ENCODE results near the gene GCNT4. TPM values are rescaled to one million over a fixed set of nuclear protein-coding genes. Genes with fewer than 3 reads are reported as not detected.

Gene GCNT4
- total and polyA plus RNA-seq, 2 experiments from 2014 or later = 0.18 to 0.23 TPM

DNA sequence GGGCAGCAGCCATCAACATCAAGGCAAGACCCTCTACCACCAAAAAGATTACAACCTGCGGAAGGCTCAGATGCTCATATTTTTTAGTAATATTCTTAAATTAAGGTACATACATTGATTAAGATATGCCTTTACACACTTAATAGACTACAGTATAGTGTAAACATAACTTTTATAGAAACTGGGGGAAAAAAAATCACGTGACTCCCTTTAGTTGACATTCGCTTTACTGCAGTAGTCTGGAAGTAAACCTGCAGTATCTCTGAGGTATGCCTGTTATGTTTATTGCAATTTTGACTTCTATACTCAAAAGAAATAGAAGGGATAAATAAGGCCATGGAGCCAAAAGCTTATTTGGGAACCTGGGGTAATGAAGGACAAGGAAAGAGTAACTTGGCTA lies 15.1 kb upstream of the GCNT4 start:
- H3K4me1 ChIP-seq (ENCODE audit: low read depth) = no peaks in the 10 kb centered on the region
- H3K27me3 ChIP-seq = no peaks in the 10 kb centered on the region
- DNase-seq (ENCODE audit: low read depth in 1 of 2, low spot score in 1 of 2) = no peak
- H3K9me3 ChIP-seq (ENCODE audit: low read depth) = no peaks in the 10 kb centered on the region
- H3K4me3 ChIP-seq = no peak overlapping the region
- H3K36me3 ChIP-seq = no peaks in the 10 kb centered on the region
- H3K27ac ChIP-seq = no peak overlapping the region
- TF ChIP-seq, protein P1, sequence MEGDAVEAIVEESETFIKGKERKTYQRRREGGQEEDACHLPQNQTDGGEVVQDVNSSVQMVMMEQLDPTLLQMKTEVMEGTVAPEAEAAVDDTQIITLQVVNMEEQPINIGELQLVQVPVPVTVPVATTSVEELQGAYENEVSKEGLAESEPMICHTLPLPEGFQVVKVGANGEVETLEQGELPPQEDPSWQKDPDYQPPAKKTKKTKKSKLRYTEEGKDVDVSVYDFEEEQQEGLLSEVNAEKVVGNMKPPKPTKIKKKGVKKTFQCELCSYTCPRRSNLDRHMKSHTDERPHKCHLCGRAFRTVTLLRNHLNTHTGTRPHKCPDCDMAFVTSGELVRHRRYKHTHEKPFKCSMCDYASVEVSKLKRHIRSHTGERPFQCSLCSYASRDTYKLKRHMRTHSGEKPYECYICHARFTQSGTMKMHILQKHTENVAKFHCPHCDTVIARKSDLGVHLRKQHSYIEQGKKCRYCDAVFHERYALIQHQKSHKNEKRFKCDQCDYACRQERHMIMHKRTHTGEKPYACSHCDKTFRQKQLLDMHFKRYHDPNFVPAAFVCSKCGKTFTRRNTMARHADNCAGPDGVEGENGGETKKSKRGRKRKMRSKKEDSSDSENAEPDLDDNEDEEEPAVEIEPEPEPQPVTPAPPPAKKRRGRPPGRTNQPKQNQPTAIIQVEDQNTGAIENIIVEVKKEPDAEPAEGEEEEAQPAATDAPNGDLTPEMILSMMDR (IDR thresholded peaks at IDR 0.05; ENCODE audit: low read depth, low read length) = no peak

DNA sequence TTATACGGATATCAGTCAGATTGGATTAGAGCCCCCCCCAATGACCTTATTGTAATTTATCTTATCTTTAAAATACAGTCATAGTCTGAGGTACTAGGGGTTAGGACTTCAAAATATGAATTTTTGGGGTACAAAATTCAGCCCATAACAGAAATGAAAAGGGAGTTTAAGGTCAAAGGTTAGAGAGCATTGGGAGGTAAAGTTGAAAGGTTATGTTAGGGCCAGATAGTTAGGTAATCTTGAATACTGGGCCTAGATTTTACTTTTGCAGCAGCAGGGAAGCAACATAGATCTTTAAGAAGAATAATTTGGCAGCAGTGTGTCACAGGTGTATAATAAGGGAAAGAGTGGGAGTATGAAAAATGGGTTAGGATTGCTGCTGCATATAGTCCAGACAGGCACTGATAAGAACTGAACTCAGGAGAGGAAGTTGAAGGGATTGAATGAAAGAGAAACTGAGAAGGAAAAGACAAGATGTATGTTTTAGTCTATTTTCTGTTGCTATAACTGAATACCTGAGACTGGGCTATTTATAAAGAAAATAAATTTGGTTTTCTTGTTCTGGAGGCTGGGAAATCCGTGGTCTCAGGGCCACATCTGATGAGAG lies 10.7 kb upstream of the GCNT4 start:
- Histone ChIP-seq H3K27me3 (peaks cover 6% of the 10 kb centered on the region), H3K36me3 (no peaks in the 10 kb centered on the region), H3K9me3 (ENCODE audit: low read depth) (no peaks in the 10 kb centered on the region), H3K27ac (no peak overlapping the region), H3K4me1 (ENCODE audit: low read depth) (no peaks in the 10 kb centered on the region), H3K4me3 (no peak overlapping the region)
- no peak for DNase-seq (ENCODE audit: low read depth in 1 of 2, low spot score in 1 of 2)
- TF ChIP-seq, protein P1 (IDR thresholded peaks at IDR 0.05; ENCODE audit: low read depth, low read length) = no peak

DNA sequence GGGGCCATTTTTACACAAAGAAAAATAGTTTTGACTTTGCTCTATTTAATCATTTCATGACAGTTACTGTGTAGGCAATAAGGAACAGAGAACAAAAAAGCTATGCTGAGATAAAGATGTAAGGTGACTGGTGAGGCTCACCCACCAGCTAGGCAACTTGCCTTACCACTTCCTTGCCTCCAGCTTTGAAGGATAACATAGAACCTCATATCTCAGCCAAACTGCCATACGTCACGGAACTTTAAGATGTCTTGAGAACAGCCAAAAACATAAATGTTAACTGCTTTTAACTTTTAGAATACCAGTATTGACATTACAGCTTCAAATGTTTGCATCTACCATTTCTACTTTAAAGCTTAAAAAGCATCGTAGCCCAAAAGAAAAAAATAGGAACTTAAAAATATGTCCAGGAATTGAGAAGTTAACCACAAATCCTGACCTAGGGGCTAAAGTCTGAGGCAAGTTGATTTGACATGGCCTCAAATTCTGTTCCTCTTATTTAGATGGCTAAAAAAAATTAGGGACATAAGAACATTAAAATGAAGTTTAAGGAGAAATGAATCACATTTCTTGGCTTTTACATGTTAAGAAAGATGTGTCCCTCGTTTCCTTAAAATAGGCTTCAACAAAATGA lies 7.7 kb upstream of the GCNT4 start:
- no peak for DNase-seq (ENCODE audit: low read depth in 1 of 2, low spot score in 1 of 2)
- Histone ChIP-seq H3K27me3 (peaks cover 32% of the 10 kb centered on the region), H3K36me3 (no peaks in the 10 kb centered on the region), H3K4me1 (ENCODE audit: low read depth) (no peaks in the 10 kb centered on the region), H3K9me3 (ENCODE audit: low read depth) (no peaks in the 10 kb centered on the region), H3K4me3 (no peak overlapping the region), H3K27ac (no peak overlapping the region)
- TF ChIP-seq, protein P1 (IDR thresholded peaks at IDR 0.05; ENCODE audit: low read depth, low read length) = no peak

DNA sequence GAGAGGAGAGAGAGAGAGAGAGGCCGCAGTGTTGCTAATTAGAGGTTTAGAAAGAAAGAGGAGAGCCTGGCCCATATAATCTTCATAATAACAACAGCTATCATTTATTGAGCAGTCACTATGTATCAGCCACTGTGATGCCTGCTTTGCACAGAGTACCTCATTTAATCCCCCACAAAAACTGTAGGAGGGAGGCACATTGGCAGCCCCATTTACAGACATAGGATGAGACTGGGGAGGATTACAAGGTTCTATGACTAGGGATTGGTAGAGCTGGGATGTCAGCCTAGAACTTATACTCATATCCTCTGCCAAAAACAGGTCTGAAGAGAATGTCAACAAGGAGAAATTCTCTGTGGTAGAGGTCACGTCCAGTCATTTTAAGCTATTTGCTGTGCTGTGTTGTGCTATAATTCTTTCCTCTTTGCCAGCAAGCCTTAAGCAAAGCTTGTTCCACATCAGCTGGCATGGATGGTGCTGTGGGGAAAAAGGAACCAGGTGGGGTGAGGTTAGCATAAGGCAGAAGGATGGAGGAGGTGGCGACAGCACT lies 6.7 kb upstream of the GCNT4 start:
- Histone ChIP-seq H3K36me3 (no peaks in the 10 kb centered on the region), H3K27me3 (peaks cover 41% of the 10 kb centered on the region)
- TF ChIP-seq, protein P1 (IDR thresholded peaks at IDR 0.05; ENCODE audit: low read depth, low read length) = no peak

DNA sequence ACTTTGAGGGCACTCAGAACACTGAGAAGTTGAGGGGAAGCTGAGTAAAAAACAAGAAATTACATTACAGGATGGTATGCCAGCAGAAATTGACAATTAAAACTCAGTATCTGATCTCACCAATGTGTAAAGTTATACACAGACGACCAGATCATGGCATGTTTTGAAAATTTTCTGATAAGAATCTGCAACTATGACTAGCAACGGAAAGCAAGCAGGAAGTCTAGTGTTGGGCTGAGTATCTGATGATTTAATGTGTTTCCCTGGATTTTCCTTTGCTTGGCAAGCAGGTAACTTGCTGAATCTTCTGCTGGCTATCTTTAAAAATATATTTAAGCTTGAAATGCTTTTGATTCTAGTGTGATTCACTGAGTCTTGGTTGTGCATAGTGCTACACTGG lies 5.2 kb upstream of the GCNT4 start:
- H3K4me3 ChIP-seq = no peak overlapping the region
- no peak overlapping the region for H3K27ac ChIP-seq
- H3K27me3 ChIP-seq = peaks cover 56% of the 10 kb centered on the region
- H3K9me3 ChIP-seq (ENCODE audit: low read depth) = no peaks in the 10 kb centered on the region
- DNase-seq (ENCODE audit: low read depth in 1 of 2, low spot score in 1 of 2) = no peak
- no peaks in the 10 kb centered on the region for H3K36me3 ChIP-seq
- TF ChIP-seq, protein P1 (IDR thresholded peaks at IDR 0.05; ENCODE audit: low read depth, low read length) = no peak
- no peaks in the 10 kb centered on the region for H3K4me1 ChIP-seq (ENCODE audit: low read depth)

More for the DNA sequence above, 6.7 kb upstream of the GCNT4 start:
- Histone ChIP-seq H3K4me3 (no peak overlapping the region), H3K4me1 (ENCODE audit: low read depth) (no peaks in the 10 kb centered on the region), H3K9me3 (ENCODE audit: low read depth) (no peaks in the 10 kb centered on the region), H3K27ac (no peak overlapping the region)
- no peak for DNase-seq (ENCODE audit: low read depth in 1 of 2, low spot score in 1 of 2)
